GM18870 (cell line): Measurements from ENCODE around the gene DNAJC21.
A peak's percentile ranks its signal among the peaks of the same experiment; 100 is the strongest.
"Not testable (repeated sequence)": the region's sequence is repeated elsewhere in the genome, so short reads cannot be mapped to it uniquely, and the experiment has no call there.

Experiments
- ATAC-seq: cut with Tn5 transposase; IDR thresholded peaks from one replicate; pipeline ENCODE4 v1.9.1; 2021; ENCODE audit warnings: moderate library complexity; ENCODE audit not compliant: unreplicated experiment

The DNAJC21 gene

DNA sequence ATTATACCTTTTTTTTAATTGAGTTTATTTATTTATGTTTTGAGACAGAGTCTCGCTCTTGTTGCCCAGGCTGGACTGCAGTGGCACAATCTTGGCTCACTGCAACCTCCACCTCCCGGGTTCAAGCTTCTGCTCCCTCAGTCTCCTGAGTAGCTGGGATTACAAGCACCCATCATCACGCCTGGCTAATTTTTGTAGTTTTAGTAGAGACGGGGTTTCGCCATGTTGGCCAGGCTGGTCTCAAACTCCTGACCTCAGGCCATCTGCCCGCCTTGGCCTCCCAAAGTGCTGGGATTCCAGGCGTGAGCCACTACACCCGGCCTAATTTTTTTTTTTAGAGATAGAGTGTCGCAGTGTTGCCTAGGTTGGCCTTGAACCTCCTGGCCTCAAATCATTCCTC lies 6.1 kb upstream of the DNAJC21 start:
- not testable (repeated sequence) for ATAC-seq

- ATAC-seq, result peak; percentile 51
Observed at GRCh38 chr5:34923694-34924461, 5.5 kb upstream of the DNAJC21 start.

DNA sequence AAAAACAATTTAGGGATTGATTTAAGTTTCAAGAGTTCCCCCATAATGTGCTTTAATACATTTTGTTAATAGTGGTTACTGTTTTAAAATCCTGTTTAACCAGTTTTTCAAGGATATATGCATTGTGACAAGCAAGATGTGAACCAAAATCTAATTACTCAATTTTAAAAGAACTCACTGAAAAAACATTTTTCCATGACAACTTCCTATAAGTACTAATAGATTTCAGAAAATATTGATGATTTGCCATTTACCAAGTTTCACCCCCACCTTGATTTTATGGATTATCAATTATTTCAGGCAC lies 4.9 kb upstream of the DNAJC21 start:
- no peak for ATAC-seq

- no peak for ATAC-seq
Observed at GRCh38 chr5:34926318-34926888, 3.0 kb upstream of the DNAJC21 start.

DNA sequence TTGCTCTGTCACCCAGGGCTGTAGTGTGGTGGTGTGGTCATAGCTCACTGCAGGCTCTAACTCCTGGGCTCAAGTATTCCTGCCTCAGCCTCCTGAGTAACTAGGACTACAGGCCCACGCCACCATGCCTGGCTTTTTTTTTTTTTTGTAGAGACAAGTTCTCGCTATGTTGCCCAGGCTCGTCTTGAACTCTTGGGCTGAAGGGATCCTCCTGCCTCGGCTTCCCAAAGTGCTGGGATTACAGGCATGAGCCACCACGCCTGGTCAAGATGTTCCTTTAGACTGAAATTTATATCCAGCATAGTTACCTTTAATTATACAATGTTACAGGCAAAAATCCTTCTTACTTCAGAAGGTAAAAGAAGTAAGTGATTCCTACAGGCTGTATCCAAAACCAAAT lies 1.6 kb upstream of the DNAJC21 start:
- no peak for ATAC-seq

GRCh38 chr5:34928267-34928666 lies 1.1 kb upstream of the DNAJC21 start:
- ATAC-seq, result no peak

- ATAC-seq, result peak; percentile 60
Observed at GRCh38 chr5:34929720-34930461, 532 bp downstream of the DNAJC21 start.

GRCh38 chr5:34930462-34930844 lies 1.1 kb downstream of the DNAJC21 start:
- no peak for ATAC-seq

GRCh38 chr5:34930870-34931269 lies 1.5 kb downstream of the DNAJC21 start:
- ATAC-seq, result no peak

DNA sequence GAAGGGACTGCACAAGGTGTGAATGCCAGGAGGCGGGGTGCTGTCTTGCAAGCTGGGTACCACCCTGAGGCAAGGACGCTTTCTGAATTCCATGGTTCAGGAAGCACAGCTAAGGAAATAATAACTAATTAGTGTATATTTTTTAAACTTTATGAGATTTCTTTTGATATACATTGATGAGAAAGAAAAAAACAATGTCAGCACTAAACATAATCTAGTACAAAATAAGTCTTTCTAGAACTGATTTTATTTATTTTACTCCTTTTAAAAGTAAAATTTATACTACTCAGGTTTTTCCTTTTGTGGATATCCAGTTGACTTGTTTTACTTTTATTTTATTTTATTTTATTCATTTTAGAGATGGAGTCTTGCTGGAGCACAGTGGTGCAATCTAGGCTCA lies 3.6 kb downstream of the DNAJC21 start:
- ATAC-seq, result no peak

DNA sequence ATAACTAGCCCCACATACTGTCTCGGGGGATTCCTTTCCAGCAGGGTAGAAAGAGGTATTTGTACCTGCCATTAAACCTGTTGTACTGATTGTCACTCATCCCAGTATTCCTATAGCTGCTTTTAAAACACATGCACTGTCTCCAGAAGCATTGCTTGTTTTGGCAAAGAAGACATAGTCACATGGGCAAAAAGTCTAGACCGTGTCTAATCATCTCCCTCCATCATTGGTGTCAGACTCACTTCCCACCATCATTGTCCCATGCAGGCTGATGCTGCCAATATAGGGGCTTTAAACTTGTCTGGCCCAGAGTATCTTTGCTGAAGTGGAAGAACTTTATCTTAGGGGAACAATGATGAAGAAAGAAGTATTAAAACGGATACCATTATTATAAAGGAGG lies 12.6 kb downstream of the DNAJC21 start:
- ATAC-seq, result no peak

GRCh38 chr5:34944044-34944443 lies 14.7 kb downstream of the DNAJC21 start:
- ATAC-seq, result no peak

DNA sequence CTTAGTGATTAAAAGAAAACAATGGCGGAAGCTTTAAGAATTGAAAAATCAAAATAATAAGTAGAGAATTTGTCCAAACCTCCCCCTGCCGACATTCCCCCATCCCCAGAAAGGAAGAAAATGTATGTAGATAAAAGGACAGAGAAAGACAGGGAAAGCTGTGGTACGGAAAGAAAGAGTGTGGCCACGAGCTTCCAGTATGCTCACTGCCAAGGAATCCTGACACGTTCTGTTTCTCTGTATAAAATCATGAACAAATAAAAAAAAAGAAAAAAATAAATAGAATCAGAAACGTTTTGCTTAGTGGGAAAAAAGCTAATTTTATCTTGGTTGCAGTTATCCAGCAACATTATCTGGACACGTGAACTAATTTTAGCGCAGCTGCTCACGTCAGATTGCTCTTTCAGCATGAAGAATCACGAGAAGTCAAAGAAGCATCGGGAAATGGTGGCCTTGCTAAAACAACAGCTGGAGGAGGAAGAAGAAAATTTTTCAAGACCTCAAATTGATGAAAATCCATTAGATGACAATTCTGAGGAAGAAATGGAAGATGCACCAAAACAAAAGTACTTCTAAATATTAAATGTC lies 15.2 kb downstream of the DNAJC21 start:
- ATAC-seq, result no peak

DNA sequence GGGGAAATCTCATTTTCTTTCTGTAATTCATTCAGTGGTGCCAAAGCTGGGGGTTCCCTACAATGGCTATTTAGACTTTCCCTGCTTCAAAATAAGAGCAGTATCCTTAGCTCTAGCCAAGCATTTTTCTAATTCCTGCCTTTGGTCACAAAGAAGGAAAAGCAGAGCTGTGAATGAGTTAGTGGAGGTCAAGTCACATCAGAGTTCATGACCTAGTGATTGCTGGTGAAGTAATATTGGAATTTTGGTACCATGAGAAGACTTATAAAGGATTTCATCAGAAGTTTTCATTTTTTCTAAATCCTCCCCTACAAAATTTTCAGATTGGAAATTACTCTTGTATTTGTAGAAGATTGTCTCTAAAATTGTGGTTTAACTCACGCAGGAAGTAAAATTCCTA lies 28.0 kb downstream of the DNAJC21 start:
- ATAC-seq, result no peak

- ATAC-seq, result no peak
Observed at GRCh38 chr5:34957857-34958690, 28.7 kb downstream of the DNAJC21 start.

GRCh38 chr5:34959323-34959722 lies 30.0 kb downstream of the DNAJC21 start:
- peak; percentile 95 for ATAC-seq

GRCh38 chr5:34967540-34967939 lies 38.2 kb downstream of the DNAJC21 start:
- no peak for ATAC-seq

DNA sequence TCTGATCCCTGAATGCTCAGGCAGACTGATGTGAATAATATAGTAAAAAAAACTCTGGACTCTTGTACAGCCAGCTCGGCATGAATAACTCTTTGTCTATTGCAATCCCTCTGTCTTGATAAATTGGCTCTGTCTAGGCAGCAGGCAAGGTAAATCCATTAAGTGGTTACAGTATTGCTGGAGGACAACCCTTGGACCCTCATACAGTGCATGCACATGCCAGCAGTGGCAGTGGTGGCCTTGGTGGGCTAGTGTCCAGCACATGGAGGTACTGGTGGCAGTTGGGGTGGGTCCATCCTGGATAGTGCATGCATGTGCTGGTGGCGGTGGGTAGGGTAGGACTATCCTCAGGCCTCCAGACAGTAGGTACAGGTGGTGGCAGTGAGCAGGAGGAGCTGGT lies 38.9 kb downstream of the DNAJC21 start:
- no peak for ATAC-seq

DNA sequence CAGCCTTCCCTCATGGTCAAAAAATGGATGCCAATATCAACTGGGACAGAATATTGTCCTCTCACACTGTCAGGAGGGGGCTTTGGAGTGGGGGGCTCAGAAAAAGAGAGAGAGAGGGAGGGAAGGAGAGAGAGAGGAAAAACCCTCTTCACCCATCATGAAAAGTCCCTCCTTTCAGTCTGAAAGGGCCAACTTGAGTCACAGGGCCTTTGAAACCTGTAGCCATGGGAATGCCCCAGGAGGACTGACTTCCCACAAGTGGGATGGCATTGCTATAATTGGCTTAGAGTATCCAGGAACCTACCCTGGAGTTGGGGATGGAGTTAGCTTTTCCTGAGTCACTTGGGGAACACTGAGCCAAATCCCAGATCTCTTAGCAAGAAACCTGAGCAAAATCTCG lies 41.2 kb downstream of the DNAJC21 start:
- ATAC-seq, result no peak

- not testable (repeated sequence) for ATAC-seq
Observed at GRCh38 chr5:34971655-34972054, 42.3 kb downstream of the DNAJC21 start.

GRCh38 chr5:34976347-34976746 lies 47.0 kb downstream of the DNAJC21 start:
- no peak for ATAC-seq
